Fibroblast of skin of left biceps (primary cell): ENCODE results near the gene CS.
A peak's percentile ranks its signal among the peaks of the same experiment; 100 is the strongest.

Experiments
- DNase-seq, 2 experiments: peaks; one replicate each; pipeline ENCODE4 v3.0.0-alpha.2; 2013; ENCODE audit warnings: low read depth in 2 of 2

CS gene

DNA sequence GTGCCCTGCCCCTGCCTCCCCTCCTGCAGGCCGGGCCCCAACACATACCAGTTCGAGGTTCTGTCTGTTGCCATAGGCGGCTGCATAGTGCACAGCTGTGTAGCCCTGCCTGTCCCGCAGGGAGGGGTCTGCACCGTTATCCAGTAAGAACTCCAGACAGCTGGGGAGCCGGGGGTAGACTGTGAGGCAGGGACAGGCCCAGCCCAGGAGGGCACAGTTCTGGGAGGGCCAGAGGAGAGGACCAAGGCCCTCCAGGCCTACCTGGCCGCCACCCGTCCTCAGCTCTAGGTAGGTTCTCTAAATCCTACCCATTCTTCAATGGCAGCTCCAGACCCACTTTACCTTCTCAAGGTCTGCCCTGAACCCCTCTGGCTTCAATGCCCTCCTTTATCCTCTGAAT, 51.4 kb downstream of the CS start:
- DNase-seq: no peak

DNA sequence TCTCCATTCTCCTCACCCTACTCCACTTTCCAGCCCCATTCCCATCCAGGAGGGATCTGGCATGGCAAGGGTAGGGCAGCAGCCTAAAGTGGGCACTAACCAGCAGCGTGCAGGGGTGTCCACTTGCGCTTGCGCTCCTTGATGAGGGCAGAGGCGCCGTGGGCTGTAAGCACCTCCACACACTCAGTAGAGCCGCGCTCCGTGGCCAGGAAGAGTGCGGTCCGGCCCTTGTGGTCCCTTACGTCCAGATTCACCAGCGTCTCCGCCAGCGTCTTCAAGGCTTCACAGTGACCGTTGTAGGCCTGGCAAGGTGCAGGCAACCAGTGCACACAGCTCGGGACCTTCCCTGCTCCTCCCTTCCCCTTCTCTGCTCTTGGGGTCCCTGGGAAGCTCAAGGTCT, 52.2 kb downstream of the CS start:
- no peak for DNase-seq

GRCh38 chr12:56244494-56244893, 55.6 kb downstream of the CS start:
- DNase-seq: no peak

GRCh38 chr12:56243731-56244181, 56.4 kb downstream of the CS start:
- DNase-seq: no peak

DNA sequence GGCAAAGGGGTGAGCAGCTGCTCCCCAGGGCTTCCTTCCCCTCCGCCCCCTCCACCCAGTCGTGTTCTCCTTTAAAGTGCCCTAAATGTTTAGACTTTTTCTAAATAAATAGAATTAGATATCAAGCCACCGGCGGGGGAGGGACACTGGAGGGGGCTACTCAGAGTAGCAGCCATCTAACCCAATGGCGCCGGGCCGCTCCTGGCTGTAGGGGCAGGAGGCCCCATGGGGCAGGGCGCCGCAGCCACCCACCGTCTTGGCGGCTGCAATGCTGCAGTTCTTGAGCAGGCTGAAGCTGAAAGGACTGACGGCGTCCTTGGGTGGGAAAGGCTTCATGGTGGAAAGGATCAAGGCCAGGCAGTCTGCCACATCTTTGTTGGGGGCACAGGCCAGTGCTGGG, 57.1 kb downstream of the CS start:
- no peak for DNase-seq

GRCh38 chr12:56241424-56242303, 58.5 kb downstream of the CS start:
- DNase-seq: no peak

DNA sequence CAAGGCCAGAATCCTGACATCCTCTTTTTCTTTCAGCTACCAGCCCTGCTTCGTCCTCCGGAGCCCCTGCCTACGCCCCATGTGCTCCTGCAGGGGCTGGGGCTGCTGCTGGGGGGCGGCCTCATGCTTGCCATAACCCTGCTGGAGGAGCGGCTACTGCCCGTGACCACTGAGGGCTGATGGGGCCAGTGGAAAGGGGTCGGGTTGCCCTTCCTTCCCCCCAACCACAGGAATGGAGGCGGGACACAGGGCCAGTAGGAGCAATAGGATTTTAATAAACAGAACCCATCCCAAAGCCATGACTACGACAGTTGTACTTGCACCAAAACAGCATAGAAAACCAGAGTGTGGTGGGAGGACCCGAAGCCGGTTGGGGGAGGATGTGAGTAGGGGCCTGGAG, 62.6 kb downstream of the CS start:
- DNase-seq: no peak

DNA sequence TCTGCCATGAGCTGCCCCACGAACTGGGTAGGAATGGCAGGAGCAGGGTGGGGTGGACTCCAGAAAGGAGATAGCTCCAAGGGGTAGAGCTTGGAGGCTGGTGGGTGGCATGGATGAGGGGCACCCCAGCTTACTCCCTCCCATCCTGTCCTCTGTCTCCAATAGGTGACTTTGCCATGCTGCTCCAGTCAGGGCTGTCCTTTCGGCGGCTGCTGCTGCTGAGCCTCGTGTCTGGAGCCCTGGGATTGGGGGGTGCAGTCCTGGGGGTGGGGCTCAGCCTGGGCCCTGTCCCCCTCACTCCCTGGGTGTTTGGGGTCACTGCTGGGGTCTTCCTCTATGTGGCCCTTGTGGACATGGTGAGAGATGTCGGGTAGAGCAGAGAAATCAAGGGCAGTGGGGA, 63.1 kb downstream of the CS start:
- DNase-seq: no peak

- no peak for DNase-seq
Observed at GRCh38 chr12:56236091-56236490, 64.0 kb downstream of the CS start.

DNA sequence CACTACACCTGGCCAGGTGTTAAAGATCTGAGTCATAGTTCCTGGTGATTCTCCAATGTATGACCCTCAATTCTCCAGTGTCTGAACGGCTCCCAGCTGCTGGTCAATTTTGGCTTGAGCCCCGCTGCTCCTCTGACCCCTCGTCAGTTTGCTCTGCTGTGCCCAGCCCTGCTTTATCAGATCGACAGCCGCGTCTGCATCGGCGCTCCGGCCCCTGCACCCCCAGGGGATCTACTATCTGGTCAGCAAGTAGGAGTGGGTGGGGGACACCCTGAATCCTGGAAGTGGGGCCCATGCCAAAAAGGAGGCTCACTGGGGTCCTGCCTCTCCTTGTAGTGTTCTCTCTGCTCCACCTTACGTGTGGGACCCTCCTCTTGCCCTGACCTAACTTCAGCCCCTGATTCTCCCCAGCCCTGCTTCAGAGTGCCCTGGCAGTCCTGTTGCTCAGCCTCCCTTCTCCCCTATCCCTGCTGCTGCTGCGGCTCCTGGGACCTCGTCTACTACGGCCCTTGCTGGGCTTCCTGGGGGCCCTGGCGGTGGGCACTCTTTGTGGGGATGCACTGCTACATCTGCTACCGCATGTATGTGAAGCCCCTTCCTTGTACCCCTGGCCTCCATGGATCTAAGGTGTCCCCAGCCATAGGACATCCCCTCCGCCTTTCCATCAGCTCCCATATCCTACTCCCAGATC, 65.2 kb downstream of the CS start:
- DNase-seq: no peak

DNA sequence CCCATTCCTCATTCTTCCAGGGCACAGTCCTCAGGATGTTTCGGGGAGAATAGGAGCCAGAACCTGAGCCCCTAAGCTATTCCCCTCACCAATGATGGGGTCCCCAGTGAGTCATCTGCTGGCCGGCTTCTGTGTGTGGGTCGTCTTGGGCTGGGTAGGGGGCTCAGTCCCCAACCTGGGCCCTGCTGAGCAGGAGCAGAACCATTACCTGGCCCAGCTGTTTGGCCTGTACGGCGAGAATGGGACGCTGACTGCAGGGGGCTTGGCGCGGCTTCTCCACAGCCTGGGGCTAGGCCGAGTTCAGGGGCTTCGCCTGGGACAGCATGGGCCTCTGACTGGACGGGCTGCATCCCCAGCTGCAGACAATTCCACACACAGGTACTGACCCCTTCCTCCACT, 68.9 kb downstream of the CS start:
- DNase-seq: no peak

DNA sequence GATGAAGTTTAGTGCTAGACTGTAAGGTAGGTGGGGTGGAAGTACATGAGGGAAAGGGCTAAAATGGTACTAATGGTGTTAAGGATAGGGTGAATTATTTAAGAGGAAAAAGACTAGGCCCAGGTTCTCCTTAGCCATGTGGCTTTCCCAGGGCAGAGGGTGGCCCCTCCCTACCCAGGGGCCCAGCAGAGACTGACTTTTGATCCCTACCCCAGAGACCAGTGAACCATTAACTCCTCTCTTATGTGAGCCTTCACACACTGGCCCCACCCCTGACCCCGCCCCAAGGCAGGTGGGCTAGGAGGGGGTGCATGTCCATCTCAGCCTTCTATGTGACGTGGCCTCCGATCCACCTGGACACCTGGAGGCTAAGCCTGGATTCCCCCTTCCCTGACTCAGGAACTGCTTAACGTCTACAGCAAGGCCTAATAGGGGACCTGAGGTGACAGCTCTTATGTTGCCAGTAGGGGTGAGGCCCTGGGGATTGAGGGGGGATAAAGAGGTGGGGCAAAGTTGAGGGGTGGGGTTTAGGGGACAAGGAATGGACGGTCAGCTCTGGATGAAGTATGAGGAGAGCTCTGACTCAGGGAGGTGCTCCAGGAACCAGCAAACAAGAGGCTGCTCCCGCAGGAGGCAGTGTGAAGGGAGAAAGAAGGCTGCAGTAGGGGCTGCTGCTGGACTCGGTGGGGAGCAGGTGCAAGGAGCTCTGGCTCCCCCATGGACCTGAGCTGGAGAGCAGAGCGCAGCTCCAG, 69.5 kb downstream of the CS start:
- no peak for DNase-seq

DNA sequence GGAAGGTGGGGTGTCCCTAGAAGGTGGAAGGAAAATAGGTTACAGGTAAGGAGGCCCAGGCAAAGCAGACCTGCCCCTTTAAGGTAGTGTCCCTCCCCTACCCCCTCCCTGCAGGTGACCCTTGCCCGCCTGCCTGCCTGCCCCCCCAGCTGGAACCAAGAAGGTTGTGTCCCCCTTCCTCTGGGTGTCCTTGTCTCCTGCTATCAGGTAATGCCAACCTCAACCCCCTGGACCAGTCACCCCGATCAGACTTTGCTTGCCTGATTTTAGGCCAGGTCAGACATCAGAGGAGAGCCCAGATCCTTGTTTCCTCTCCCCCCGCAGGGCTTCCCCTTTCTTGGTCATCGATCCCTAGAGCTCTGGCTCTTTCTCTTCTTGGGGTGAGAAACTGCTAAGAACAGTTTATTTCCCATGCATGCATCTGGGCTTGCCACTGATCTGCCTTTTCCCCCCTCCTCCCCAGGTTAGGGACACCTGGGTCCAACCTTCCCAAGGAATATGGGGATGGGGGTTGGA, 70.2 kb downstream of the CS start, which contains the start of gene SLC39A5:
TSS of gene SLC39A5 (plus strand) at position 136 of the 516 bp plus-strand sequence. CDS start 1,224 bp downstream, outside the sequence.
- DNase-seq: no peak

- no peak for DNase-seq
Observed at GRCh38 chr12:56229082-56229481, 71.0 kb downstream of the CS start.

DNA sequence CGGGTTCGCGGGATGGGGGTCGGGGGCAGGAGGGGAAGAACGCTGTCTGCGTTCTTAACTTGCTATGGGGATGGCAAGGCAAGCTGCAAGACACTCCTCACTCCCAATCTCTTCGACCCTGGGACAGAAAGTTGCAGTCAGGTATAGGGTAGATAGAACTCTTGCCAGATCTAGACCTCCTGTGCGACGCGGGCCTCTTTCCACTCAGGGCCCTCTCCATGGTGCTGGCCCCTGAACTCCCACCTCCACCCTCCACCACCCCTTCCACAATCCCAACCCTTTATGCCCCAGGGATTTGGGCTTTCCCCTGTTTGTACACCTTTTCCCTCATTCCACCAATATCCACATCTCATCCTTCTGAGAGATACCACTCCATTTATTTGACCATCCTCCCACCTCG, 75.2 kb downstream of the CS start:
- no peak for DNase-seq

DNA sequence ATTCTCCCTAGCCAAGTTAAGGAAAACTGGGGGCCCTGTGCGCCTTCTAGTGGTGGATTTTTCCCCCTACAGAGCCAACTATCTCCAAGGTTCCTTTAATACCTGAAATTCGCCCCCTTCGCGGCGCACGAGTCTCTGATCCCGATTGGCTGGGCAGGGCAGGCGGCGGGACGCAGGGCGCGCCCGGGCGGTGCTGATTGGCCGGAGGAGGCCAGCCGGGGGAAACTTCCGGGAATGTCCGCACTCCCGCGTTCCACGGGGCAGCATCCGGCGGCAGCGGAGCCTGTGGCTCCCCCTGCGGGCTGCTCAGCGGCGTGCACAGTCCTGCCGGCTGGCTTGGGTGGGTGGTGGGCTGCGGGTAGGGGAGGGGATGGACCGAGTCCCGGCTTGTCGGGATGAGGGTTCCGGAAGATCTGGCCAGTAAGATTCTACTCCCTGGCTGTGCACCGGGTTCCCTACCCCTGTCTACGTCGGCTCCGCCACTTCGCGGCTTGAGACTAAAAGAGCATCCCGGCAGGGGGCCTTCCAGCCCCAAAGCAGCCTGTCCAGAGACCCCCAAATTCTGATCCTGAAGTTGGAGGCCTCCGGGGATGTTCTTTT, 75.9 kb downstream of the CS start, which contains the start of gene NABP2:
TSS of gene NABP2 (plus strand) at position 241 of the 600 bp plus-strand sequence. CDS start 515 bp downstream, outside the sequence.
- DNase-seq: peak; percentile 94 to 97

- no peak for DNase-seq
Observed at GRCh38 chr12:56223571-56224101, 76.5 kb downstream of the CS start.

- DNase-seq: no peak
Observed at GRCh38 chr12:56222531-56222895, 77.6 kb downstream of the CS start.

DNA sequence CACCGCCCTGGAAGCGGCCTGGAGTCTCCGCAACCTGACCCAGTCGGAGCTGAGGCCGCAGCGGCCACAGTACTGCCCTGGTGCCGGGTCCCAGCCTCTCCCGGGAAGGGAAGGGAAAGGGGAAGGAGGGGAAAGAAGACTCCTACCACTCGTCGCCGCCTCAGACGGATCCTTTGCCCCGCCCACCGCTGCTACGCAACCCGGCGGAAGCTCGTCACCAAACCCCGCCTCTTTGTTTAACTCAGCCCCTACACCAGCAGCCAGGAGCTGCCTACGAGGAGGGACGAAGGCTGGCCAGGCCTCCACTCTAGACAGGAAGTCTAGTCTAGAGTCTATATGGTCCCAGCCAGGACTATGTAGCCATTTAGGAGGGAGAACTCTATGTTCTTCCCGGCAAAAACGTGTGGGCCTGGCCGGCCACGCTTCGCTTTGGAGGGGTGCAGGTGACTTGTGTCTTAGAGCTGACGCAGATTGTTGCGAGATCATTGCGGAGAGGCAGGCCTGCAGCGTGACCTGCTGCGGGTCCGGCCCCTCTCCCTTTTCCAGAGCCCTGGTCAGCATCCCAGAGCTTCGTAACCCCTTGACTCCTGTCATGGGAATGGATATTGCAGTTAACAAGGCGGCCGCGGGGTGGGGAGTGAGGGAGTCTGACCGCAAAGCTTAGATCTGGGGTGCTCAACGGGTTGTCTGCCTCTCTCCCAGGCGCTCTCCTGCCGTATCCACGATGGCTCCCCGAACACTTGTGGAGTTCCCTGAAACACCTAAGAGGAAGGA, 78.2 kb downstream of the CS start, which contains the start of gene RNF41:
TSS of gene RNF41 (minus strand) at position 166 of the 774 bp plus-strand sequence. CDS start 7,875 bp downstream, outside the sequence.
- peak; percentile 90 to 92 for DNase-seq
